HCT116 (cell line): ENCODE data around the gene EIF6. TPM values are rescaled to one million over a fixed set of nuclear protein-coding genes. Genes with fewer than 3 reads are reported as not detected.

Source experiments
- ATAC-seq: fragments of 200-7000 bp; cut with Tn5 transposase; 2 replicates; pipeline ENCODE4 v1.9.1; 2020; ENCODE audit warnings: mild to moderate bottlenecking, moderate library complexity
- BruUV-seq: library from RNA; stranded (reverse); fragments of 400-500 nt; replicated peaks from 2 replicates; lab custom pipeline; 2021; lab: Mats Ljungman, UMichigan
- CTCF ChIA-PET: fragments of 300-600 bp; sonication (Branson Sonifier 250); formaldehyde crosslinking; loops from one replicate; lab custom pipeline; 2021; ENCODE audit warnings: antibody characterized with exemption; lab: Charles Lee
- POLR2A ChIA-PET: fragments of 300-600, 350-600 bp; sonication (Branson Sonifier 250); formaldehyde crosslinking; loops from one replicate; lab custom pipeline; 2021; ENCODE audit warnings: antibody characterized with exemption; lab: Charles Lee
- RAD21 ChIA-PET, 2 experiments: fragments of 300-600 bp; sonication (Branson Sonifier 250); formaldehyde crosslinking; loops; one replicate each; lab custom pipeline; 2023; ENCODE audit warnings: low total read pairs in 2 of 2; ENCODE audit not compliant: uncharacterized antibody in 2 of 2, unreplicated experiment in 2 of 2, low non-redundant PET in 1 of 2; lab: Charles Lee
- DNase-seq: peaks from one replicate; pipeline ENCODE4 v3.0.0-alpha.2; 2010; ENCODE audit warnings: low read depth, low spot score
- H2AFZ ChIP-seq: fragments of 200-600 bp; shearing (Covaris generic), sonication (generic); 2 replicates; pipeline ENCODE4 v1.6.1; 2017; ENCODE audit warnings: low read depth, mixed run types, mixed read lengths, antibody characterized with exemption, low read length; ENCODE audit not compliant: poor library complexity, severe bottlenecking
- H3K27ac ChIP-seq: 2 replicates; pipeline ENCODE4 v1.5.1; 2012; ENCODE audit warnings: low read depth, low read length
- H3K27me3 ChIP-seq: fragments of 200-600 bp; sonication (generic); 2 replicates; pipeline ENCODE4 v1.6.1; 2016; ENCODE audit warnings: mixed run types, low read length, mixed read lengths; ENCODE audit not compliant: insufficient read depth
- H3K36me3 ChIP-seq, 2 experiments: fragments of 200-500 bp in 1 of 2; fragments of 200-600 bp in 1 of 2; sonication (Bioruptor generic) in 1 of 2; sonication (generic) in 1 of 2; 2 replicates each; pipeline versions ENCODE4 v1.5.1 to v1.6.1; 2014 to 2016; ENCODE audit warnings: low read length in 2 of 2, inconsistent platforms in 1 of 2, mixed read lengths in 1 of 2, mixed run types in 1 of 2; ENCODE audit not compliant: insufficient read depth in 2 of 2, control insufficient read depth in 1 of 2
- H3K4me1 ChIP-seq, 2 experiments: fragments of 200-600 bp in 1 of 2; sonication (generic) in 1 of 2; 2 replicates each; pipeline versions ENCODE4 v1.5.1 to v1.6.1; 2012 to 2017; ENCODE audit warnings: low read length in 2 of 2, inconsistent platforms in 1 of 2, mild to moderate bottlenecking in 1 of 2, mixed read lengths in 1 of 2, mixed run types in 1 of 2, moderate library complexity in 1 of 2; ENCODE audit not compliant: insufficient read depth in 2 of 2, control insufficient read depth in 1 of 2
- H3K4me2 ChIP-seq: fragments of 200-600 bp; sonication (generic); 2 replicates; pipeline ENCODE4 v1.6.1; 2017; ENCODE audit warnings: mixed run types, low read length, mixed read lengths
- H3K4me3 ChIP-seq, 2 experiments: fragments of 200-600 bp in 1 of 2; sonication (generic) in 1 of 2; replicated peaks in 1 of 2; 2 replicates each; pipeline ENCODE4 v1.5.1; 2011 to 2016; ENCODE audit warnings: low read length in 2 of 2, control low read depth in 1 of 2, low read depth in 1 of 2, mild to moderate bottlenecking in 1 of 2, mixed read lengths in 1 of 2, mixed run types in 1 of 2
- H3K79me2 ChIP-seq: fragments of 200-600 bp; sonication (generic); 2 replicates; pipeline ENCODE4 v1.6.1; 2017; ENCODE audit warnings: mild to moderate bottlenecking, mixed run types, low read length, moderate library complexity, mixed read lengths; ENCODE audit not compliant: insufficient read depth
- H3K9ac ChIP-seq: fragments of 200-600 bp; sonication (generic); 2 replicates; pipeline ENCODE4 v1.6.1; 2016; ENCODE audit warnings: low read length, mixed read lengths
- H3K9me2 ChIP-seq: fragments of 200-600 bp; sonication (generic), shearing (Covaris generic); 2 replicates; pipeline ENCODE4 v1.6.1; 2017; ENCODE audit warnings: mixed run types, mild to moderate bottlenecking, moderate library complexity; ENCODE audit not compliant: insufficient read depth
- H3K9me3 ChIP-seq, 2 experiments: fragments of 200-500 bp in 1 of 2; fragments of 200-600 bp in 1 of 2; sonication (Bioruptor generic) in 1 of 2; sonication (generic) in 1 of 2; 2 replicates each; pipeline ENCODE4 v1.6.1; 2014 to 2017; ENCODE audit warnings: low read length in 2 of 2, mixed read lengths in 2 of 2, inconsistent platforms in 1 of 2, low read depth in 1 of 2, mild to moderate bottlenecking in 1 of 2, mixed run types in 1 of 2, moderate library complexity in 1 of 2; ENCODE audit not compliant: control insufficient read depth in 1 of 2, insufficient read depth in 1 of 2
- H4K20me1 ChIP-seq: fragments of 200-600 bp; sonication (generic), shearing (Covaris generic); 2 replicates; pipeline ENCODE4 v1.6.1; 2017; ENCODE audit warnings: mixed run types, mild to moderate bottlenecking, moderate library complexity; ENCODE audit not compliant: insufficient read depth
- CBX3 ChIP-seq: IDR thresholded peaks from 2 replicates; pipeline ENCODE4 v1.6.1; 2012; ENCODE audit warnings: low read depth
- CEBPB ChIP-seq: IDR thresholded peaks from 2 replicates; pipeline ENCODE4 v1.6.1; 2012; ENCODE audit warnings: low read depth
- CTCF ChIP-seq, 3 experiments: fragments of 200-600 bp in 1 of 3; sonication (generic) in 1 of 3; IDR thresholded peaks in 2 of 3; conservative IDR thresholded peaks in 1 of 3; 2 replicates each; pipeline ENCODE4 v1.5.1; 2012 to 2017; ENCODE audit warnings: low read depth in 2 of 3, low read length in 2 of 3, antibody characterized with exemption in 1 of 3, borderline replicate concordance in 1 of 3, control low read depth in 1 of 3, mild to moderate bottlenecking in 1 of 3, mixed read lengths in 1 of 3, mixed run types in 1 of 3, moderate library complexity in 1 of 3; ENCODE audit not compliant: insufficient read depth in 1 of 3
- EGR1 ChIP-seq: IDR thresholded peaks from 2 replicates; pipeline ENCODE4 v1.6.1; 2012; ENCODE audit warnings: low read depth
- ELF1 ChIP-seq: IDR thresholded peaks from 2 replicates; pipeline ENCODE4 v1.6.1; 2012; ENCODE audit warnings: low read depth, borderline replicate concordance
- EZH2 ChIP-seq: fragments of 200-600 bp; sonication (generic); IDR thresholded peaks from 2 replicates; pipeline ENCODE4 v1.6.1; 2017; ENCODE audit warnings: antibody characterized with exemption, mixed run types
- EZH2phosphoT487 ChIP-seq: fragments of 200-600 bp; IDR thresholded peaks from 2 replicates; pipeline ENCODE4 v1.6.1; 2018; ENCODE audit warnings: antibody characterized with exemption, borderline replicate concordance
- FOSL1 ChIP-seq: IDR thresholded peaks from 2 replicates; pipeline ENCODE4 v1.6.1; 2012; ENCODE audit warnings: low read depth
- JUND ChIP-seq: IDR thresholded peaks from 2 replicates; pipeline ENCODE4 v1.6.1; 2012
- MAX ChIP-seq: IDR thresholded peaks from 2 replicates; pipeline ENCODE4 v1.6.1; 2012
- POLR2A ChIP-seq: IDR thresholded peaks from 2 replicates; pipeline ENCODE4 v1.7.0; 2011; ENCODE audit warnings: borderline replicate concordance; ENCODE audit not compliant: insufficient read depth, insufficient read length; ENCODE audit errors: extremely low read depth
- SIN3A ChIP-seq: IDR thresholded peaks from 2 replicates; pipeline ENCODE4 v1.6.1; 2012; ENCODE audit warnings: low read depth
- SP1 ChIP-seq: IDR thresholded peaks from 2 replicates; pipeline ENCODE4 v1.6.1; 2012; ENCODE audit warnings: low read depth
- SRF ChIP-seq: IDR thresholded peaks from 2 replicates; pipeline ENCODE4 v1.6.1; 2012; ENCODE audit warnings: low read depth
- TCF7L2 ChIP-seq: IDR thresholded peaks from 2 replicates; pipeline ENCODE4 v1.7.0; 2011; ENCODE audit warnings: borderline replicate concordance, inconsistent platforms; ENCODE audit not compliant: insufficient read depth, insufficient read length; ENCODE audit errors: extremely low read depth
- YY1 ChIP-seq: IDR thresholded peaks from 2 replicates; pipeline ENCODE4 v1.6.1; 2011; ENCODE audit warnings: low read length, low read depth, moderate library complexity, mild to moderate bottlenecking; ENCODE audit not compliant: insufficient replicate concordance; ENCODE audit errors: extremely low read depth
- ZFX ChIP-seq: fragments of 450-650 bp; IDR thresholded peaks from 2 replicates; pipeline ENCODE4 v1.6.1; 2017
- intact Hi-C: fragments of 100-400 bp; cut with micrococcal nuclease; formaldehyde crosslinking; loops from 2 replicates; pipeline ENCODE4 v1.10.0; 2022
- total RNA-seq: library from RNA; stranded (reverse); gene quantifications from one replicate; pipeline ENCODE4 v1.2.1, GENCODE V29; 2021; ENCODE audit not compliant: unreplicated experiment
- TF ChIP-seq, protein P1 (sequence below): IDR thresholded peaks from 2 replicates; pipeline ENCODE4 v1.6.1; 2012

The EIF6 gene
- total RNA-seq, 1 experiment from 2014 or later = 209 TPM

GRCh38 chr20:35237486-35237885 is 47.1 kb downstream of the EIF6 start:
- DNase-seq (no peak), ATAC-seq (no peak)
- Histone ChIP-seq H3K27me3 (no peaks in the 10 kb centered on the region), H3K4me3 (no peak overlapping the region), H3K36me3 (no peaks in the 10 kb centered on the region), H3K9me3 (no peaks in the 10 kb centered on the region), H3K27ac (no peak overlapping the region), H3K9ac (no peak overlapping the region), H3K9me2 (no peaks in the 10 kb centered on the region), H3K4me1 (no peaks in the 10 kb centered on the region), H3K4me2 (no peak overlapping the region), H4K20me1 (no peaks in the 10 kb centered on the region), H3K79me2 (no peaks in the 10 kb centered on the region), H2AFZ (no peak overlapping the region)
- TF ChIP-seq JUND = no peak
- TF ChIP-seq EZH2phosphoT487 = no peak
- no peak for TF ChIP-seq ZFX
- ChIA-PET RAD21 (no interaction called here), CTCF (no interaction called here), POLR2A (no interaction called here)
- BruUV-seq = no TSS peak
- intact Hi-C loops = no loop called here

- Histone ChIP-seq H3K4me2 (no peak overlapping the region), H3K4me3 (no peak overlapping the region), H3K27me3 (no peaks in the 10 kb centered on the region), H3K9ac (no peak overlapping the region), H3K36me3 (no peaks in the 10 kb centered on the region), H4K20me1 (no peaks in the 10 kb centered on the region), H3K4me1 (no peaks in the 10 kb centered on the region), H2AFZ (no peak overlapping the region), H3K9me2 (no peaks in the 10 kb centered on the region), H3K9me3 (no peaks in the 10 kb centered on the region), H3K27ac (no peak overlapping the region), H3K79me2 (no peaks in the 10 kb centered on the region)
- DNase-seq = no peak
- intact Hi-C loops = no loop called here
- RAD21 ChIA-PET = no interaction called here
- ATAC-seq = no peak
- CTCF ChIA-PET = no interaction called here
- no TSS peak for BruUV-seq
- POLR2A ChIA-PET = no interaction called here
- TF ChIP-seq ZFX (no peak), EZH2 (no peak), POLR2A (no peak), MAX (no peak), CBX3 (no peak), CEBPB (no peak), FOSL1 (no peak), JUND (no peak), ELF1 (no peak), EGR1 (no peak), CTCF (IDR thresholded peaks at IDR 0.05 in 2 of 3, conservative IDR thresholded peaks at IDR 0.05 in 1 of 3; ENCODE audit: borderline replicate concordance in 1 of 3, insufficient read depth in 1 of 3, low read depth in 2 of 3, low read length in 2 of 3) (no peak), SP1 (no peak), SIN3A (no peak), TCF7L2 (no peak), YY1 (no peak), SRF (no peak)
- TF ChIP-seq, protein P1, sequence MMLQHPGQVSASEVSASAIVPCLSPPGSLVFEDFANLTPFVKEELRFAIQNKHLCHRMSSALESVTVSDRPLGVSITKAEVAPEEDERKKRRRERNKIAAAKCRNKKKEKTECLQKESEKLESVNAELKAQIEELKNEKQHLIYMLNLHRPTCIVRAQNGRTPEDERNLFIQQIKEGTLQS = no peak
These were observed 48.7 kb downstream of the EIF6 start for GRCh38 chr20:35235881-35236280.
